ENCODE measurements around the gene PTPRD.

The PTPRD gene

GRCh38 chr9:10612641-10613398 is at the start of gene PTPRD:
PTPRD (minus strand) TSS chr9:10613002.
- Mint-ChIP-seq H3K4me3 (peak within 1 kb of the TSS; percentile 59), H3K27me3 (peaks cover 41% of the 10 kb centered on the region), H3K27ac (no peak within 1 kb of the TSS), H3K36me3 (no peaks in the 10 kb centered on the region), H3K4me1 (peaks cover 12% of the 10 kb centered on the region), H3K9me3 (peaks cover 4% of the 10 kb centered on the region)
- ATAC-seq = peak; percentile 64

- no peak overlapping the region for H3K27ac Mint-ChIP-seq
- H3K27me3 Mint-ChIP-seq = no peaks in the 10 kb centered on the region
- H3K4me3 Mint-ChIP-seq = no peak overlapping the region
- no peaks in the 10 kb centered on the region for H3K36me3 Mint-ChIP-seq
- no peaks in the 10 kb centered on the region for H3K4me1 Mint-ChIP-seq
- no peak for ATAC-seq
- peaks cover 6% of the 10 kb centered on the region for H3K9me3 Mint-ChIP-seq
Measured at GRCh38 chr9:10661994-10662393, 49.2 kb upstream of the PTPRD start.

- no peaks in the 10 kb centered on the region for H3K4me1 Mint-ChIP-seq
- H3K36me3 Mint-ChIP-seq = no peaks in the 10 kb centered on the region
- H3K27me3 Mint-ChIP-seq = no peaks in the 10 kb centered on the region
- no peak for ATAC-seq
- H3K9me3 Mint-ChIP-seq = peaks cover 6% of the 10 kb centered on the region
- H3K4me3 Mint-ChIP-seq = no peak overlapping the region
- H3K27ac Mint-ChIP-seq = no peak overlapping the region
Measured at GRCh38 chr9:10661376-10661775, 48.6 kb upstream of the PTPRD start.

GRCh38 chr9:10651012-10651411 is 38.2 kb upstream of the PTPRD start:
- peaks cover 29% of the 10 kb centered on the region for H3K9me3 Mint-ChIP-seq
- H3K36me3 Mint-ChIP-seq = no peaks in the 10 kb centered on the region
- H3K4me1 Mint-ChIP-seq = no peaks in the 10 kb centered on the region
- no peak overlapping the region for H3K4me3 Mint-ChIP-seq
- ATAC-seq = no peak
- H3K27me3 Mint-ChIP-seq = no peaks in the 10 kb centered on the region
- H3K27ac Mint-ChIP-seq = no peak overlapping the region

GRCh38 chr9:10649076-10649475 is 36.3 kb upstream of the PTPRD start:
- no peak overlapping the region for H3K4me3 Mint-ChIP-seq
- no peaks in the 10 kb centered on the region for H3K27me3 Mint-ChIP-seq
- no peaks in the 10 kb centered on the region for H3K36me3 Mint-ChIP-seq
- peaks cover 24% of the 10 kb centered on the region for H3K9me3 Mint-ChIP-seq
- H3K4me1 Mint-ChIP-seq = no peaks in the 10 kb centered on the region
- ATAC-seq = no peak
- no peak overlapping the region for H3K27ac Mint-ChIP-seq

- H3K27ac Mint-ChIP-seq = no peak overlapping the region
- no peaks in the 10 kb centered on the region for H3K27me3 Mint-ChIP-seq
- no peak overlapping the region for H3K4me3 Mint-ChIP-seq
- no peaks in the 10 kb centered on the region for H3K36me3 Mint-ChIP-seq
- ATAC-seq = no peak
- no peaks in the 10 kb centered on the region for H3K4me1 Mint-ChIP-seq
- H3K9me3 Mint-ChIP-seq = no peaks in the 10 kb centered on the region
Measured at GRCh38 chr9:10633785-10634184, 21.0 kb upstream of the PTPRD start.

- peaks cover 12% of the 10 kb centered on the region for H3K4me1 Mint-ChIP-seq
- peaks cover 4% of the 10 kb centered on the region for H3K9me3 Mint-ChIP-seq
- H3K27ac Mint-ChIP-seq = no peak overlapping the region
- ATAC-seq = no peak
- peaks cover 41% of the 10 kb centered on the region for H3K27me3 Mint-ChIP-seq
- H3K4me3 Mint-ChIP-seq = no peak overlapping the region
- H3K36me3 Mint-ChIP-seq = no peaks in the 10 kb centered on the region
Measured at GRCh38 chr9:10614196-10614800, 1.5 kb upstream of the PTPRD start.

- no peak for ATAC-seq
- Mint-ChIP-seq H3K27ac (no peak overlapping the region), H3K9me3 (peaks cover 4% of the 10 kb centered on the region), H3K27me3 (peaks cover 41% of the 10 kb centered on the region), H3K4me1 (peaks cover 12% of the 10 kb centered on the region), H3K4me3 (no peak overlapping the region), H3K36me3 (no peaks in the 10 kb centered on the region)
Measured at GRCh38 chr9:10613419-10613818, 617 bp upstream of the PTPRD start.

GRCh38 chr9:10605388-10605787 is 7.4 kb downstream of the PTPRD start:
- no peak overlapping the region for H3K4me3 Mint-ChIP-seq
- H3K27ac Mint-ChIP-seq = no peak overlapping the region
- no peaks in the 10 kb centered on the region for H3K9me3 Mint-ChIP-seq
- H3K36me3 Mint-ChIP-seq = no peaks in the 10 kb centered on the region
- H3K27me3 Mint-ChIP-seq = no peaks in the 10 kb centered on the region
- no peaks in the 10 kb centered on the region for H3K4me1 Mint-ChIP-seq
- ATAC-seq = no peak

GRCh38 chr9:10604927-10605326 is 7.9 kb downstream of the PTPRD start:
- no peaks in the 10 kb centered on the region for H3K9me3 Mint-ChIP-seq
- no peak for ATAC-seq
- H3K36me3 Mint-ChIP-seq = no peaks in the 10 kb centered on the region
- H3K27ac Mint-ChIP-seq = no peak overlapping the region
- H3K4me3 Mint-ChIP-seq = no peak overlapping the region
- H3K4me1 Mint-ChIP-seq = no peaks in the 10 kb centered on the region
- no peaks in the 10 kb centered on the region for H3K27me3 Mint-ChIP-seq

GRCh38 chr9:10597801-10598200 is 15.0 kb downstream of the PTPRD start:
- no peaks in the 10 kb centered on the region for H3K9me3 Mint-ChIP-seq
- no peaks in the 10 kb centered on the region for H3K36me3 Mint-ChIP-seq
- H3K4me3 Mint-ChIP-seq = no peak overlapping the region
- no peak overlapping the region for H3K27ac Mint-ChIP-seq
- no peak for ATAC-seq
- H3K4me1 Mint-ChIP-seq = no peaks in the 10 kb centered on the region
- no peaks in the 10 kb centered on the region for H3K27me3 Mint-ChIP-seq

GRCh38 chr9:10594482-10594881 is 18.3 kb downstream of the PTPRD start:
- H3K27me3 Mint-ChIP-seq = no peaks in the 10 kb centered on the region
- ATAC-seq = no peak
- H3K9me3 Mint-ChIP-seq = peaks cover 3% of the 10 kb centered on the region
- H3K4me3 Mint-ChIP-seq = no peak overlapping the region
- no peak overlapping the region for H3K27ac Mint-ChIP-seq
- no peaks in the 10 kb centered on the region for H3K36me3 Mint-ChIP-seq
- no peaks in the 10 kb centered on the region for H3K4me1 Mint-ChIP-seq

GRCh38 chr9:10586407-10586806 is 26.4 kb downstream of the PTPRD start:
- Mint-ChIP-seq H3K27me3 (no peaks in the 10 kb centered on the region), H3K9me3 (peaks cover 7% of the 10 kb centered on the region), H3K4me1 (no peaks in the 10 kb centered on the region), H3K36me3 (no peaks in the 10 kb centered on the region), H3K4me3 (no peak overlapping the region), H3K27ac (no peak overlapping the region)
- no peak for ATAC-seq

- H3K27me3 Mint-ChIP-seq = no peaks in the 10 kb centered on the region
- H3K4me3 Mint-ChIP-seq = no peak overlapping the region
- peaks cover 8% of the 10 kb centered on the region for H3K9me3 Mint-ChIP-seq
- H3K36me3 Mint-ChIP-seq = no peaks in the 10 kb centered on the region
- ATAC-seq = no peak
- H3K4me1 Mint-ChIP-seq = no peaks in the 10 kb centered on the region
- no peak overlapping the region for H3K27ac Mint-ChIP-seq
Measured at GRCh38 chr9:10571699-10572098, 41.1 kb downstream of the PTPRD start.

GRCh38 chr9:10566848-10567247 is 46.0 kb downstream of the PTPRD start:
- no peaks in the 10 kb centered on the region for H3K36me3 Mint-ChIP-seq
- H3K4me1 Mint-ChIP-seq = no peaks in the 10 kb centered on the region
- H3K27me3 Mint-ChIP-seq = no peaks in the 10 kb centered on the region
- no peak for ATAC-seq
- no peak overlapping the region for H3K27ac Mint-ChIP-seq
- H3K9me3 Mint-ChIP-seq = peaks cover 4% of the 10 kb centered on the region
- no peak overlapping the region for H3K4me3 Mint-ChIP-seq

GRCh38 chr9:10562581-10563343 is 50.0 kb downstream of the PTPRD start:
- no peaks in the 10 kb centered on the region for H3K4me1 Mint-ChIP-seq
- H3K9me3 Mint-ChIP-seq = no peaks in the 10 kb centered on the region
- H3K4me3 Mint-ChIP-seq = no peak overlapping the region
- H3K27ac Mint-ChIP-seq = no peak overlapping the region
- no peaks in the 10 kb centered on the region for H3K36me3 Mint-ChIP-seq
- ATAC-seq = no peak
- no peaks in the 10 kb centered on the region for H3K27me3 Mint-ChIP-seq
